HG03558 (cell line): ENCODE results near the gene RASEF.

ENCODE experiments used
- ATAC-seq: cut with Tn5 transposase; IDR thresholded peaks from one replicate; pipeline ENCODE4 v1.9.1; 2021; ENCODE audit warnings: moderate number of reproducible peaks; ENCODE audit not compliant: unreplicated experiment; ENCODE audit errors: extremely low read depth

RASEF gene

DNA sequence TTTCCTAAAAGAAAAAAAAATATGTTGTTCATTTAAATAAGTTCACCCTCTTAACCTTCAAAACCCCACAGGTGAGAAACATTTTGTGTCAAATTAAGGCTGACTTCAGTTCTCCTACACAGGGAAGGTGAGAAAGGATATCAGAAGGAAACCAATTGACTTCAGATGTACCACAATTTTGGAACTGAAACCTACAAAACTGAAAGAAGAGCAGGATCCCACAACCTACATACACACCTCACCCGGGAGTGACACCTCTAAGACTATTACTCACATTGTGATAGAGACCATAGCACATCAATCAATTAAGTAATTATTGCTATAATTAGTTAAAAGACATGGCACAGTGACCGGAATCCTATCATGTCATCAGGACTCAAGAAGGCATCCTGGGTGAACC lies 47.0 kb downstream of the RASEF start:
- ATAC-seq = no peak

- no peak for ATAC-seq
Measured at GRCh38 chr9:83013867-83014605, 48.9 kb downstream of the RASEF start.

GRCh38 chr9:83012922-83013838 lies 49.8 kb downstream of the RASEF start:
- ATAC-seq = no peak

DNA sequence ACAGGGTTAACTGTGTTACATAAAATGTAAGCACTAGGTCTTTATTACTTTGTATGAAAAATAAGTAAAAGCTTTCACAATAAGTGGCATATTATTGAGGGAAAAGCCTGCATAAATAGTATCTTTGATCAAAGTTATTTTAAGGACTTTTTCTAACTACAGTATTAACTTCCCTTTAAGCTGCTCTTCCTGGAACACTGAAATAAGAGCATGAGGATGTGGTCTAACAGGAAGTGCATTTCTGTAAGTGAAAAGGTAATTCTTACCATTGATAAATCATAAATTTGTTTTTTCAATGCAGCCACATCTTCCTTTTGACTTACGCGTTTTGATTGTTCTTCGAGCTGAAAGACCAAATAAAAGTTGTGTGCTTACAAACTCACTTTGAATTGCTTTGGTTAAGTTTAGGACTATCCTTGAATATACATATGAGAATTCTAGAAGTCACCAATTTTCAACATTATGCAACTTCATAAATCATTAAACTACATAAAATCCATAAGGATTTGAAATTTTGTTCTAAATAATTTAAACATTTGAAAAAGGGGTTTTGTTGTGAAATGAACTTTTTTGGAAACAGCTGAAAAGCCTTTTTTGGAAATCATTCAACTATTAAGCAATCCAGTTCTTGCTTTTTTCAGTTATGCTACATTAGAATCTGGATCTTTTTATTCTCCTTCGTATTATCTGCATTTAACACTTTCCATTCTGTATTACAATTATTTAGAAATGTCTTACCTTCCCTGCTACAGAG lies 50.6 kb downstream of the RASEF start:
- no peak for ATAC-seq

DNA sequence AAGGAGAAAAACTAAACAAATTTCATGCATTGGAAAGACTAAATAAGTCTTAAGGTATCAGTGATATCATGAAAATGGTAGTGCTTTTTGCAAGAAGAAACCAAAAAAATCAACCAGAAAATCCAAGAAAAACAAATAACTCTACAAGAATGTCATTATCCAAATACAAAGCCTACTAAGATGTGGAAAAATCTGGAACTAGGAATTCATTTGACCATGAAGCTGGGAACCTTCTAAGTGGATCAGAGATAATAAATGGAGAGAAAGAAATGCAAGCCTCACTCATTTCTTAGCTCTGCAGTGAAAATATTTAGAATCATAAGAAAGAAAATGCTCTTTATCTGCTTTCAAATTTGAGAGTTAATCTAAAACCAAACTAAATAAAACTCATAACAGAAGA lies 51.3 kb downstream of the RASEF start:
- no peak for ATAC-seq

DNA sequence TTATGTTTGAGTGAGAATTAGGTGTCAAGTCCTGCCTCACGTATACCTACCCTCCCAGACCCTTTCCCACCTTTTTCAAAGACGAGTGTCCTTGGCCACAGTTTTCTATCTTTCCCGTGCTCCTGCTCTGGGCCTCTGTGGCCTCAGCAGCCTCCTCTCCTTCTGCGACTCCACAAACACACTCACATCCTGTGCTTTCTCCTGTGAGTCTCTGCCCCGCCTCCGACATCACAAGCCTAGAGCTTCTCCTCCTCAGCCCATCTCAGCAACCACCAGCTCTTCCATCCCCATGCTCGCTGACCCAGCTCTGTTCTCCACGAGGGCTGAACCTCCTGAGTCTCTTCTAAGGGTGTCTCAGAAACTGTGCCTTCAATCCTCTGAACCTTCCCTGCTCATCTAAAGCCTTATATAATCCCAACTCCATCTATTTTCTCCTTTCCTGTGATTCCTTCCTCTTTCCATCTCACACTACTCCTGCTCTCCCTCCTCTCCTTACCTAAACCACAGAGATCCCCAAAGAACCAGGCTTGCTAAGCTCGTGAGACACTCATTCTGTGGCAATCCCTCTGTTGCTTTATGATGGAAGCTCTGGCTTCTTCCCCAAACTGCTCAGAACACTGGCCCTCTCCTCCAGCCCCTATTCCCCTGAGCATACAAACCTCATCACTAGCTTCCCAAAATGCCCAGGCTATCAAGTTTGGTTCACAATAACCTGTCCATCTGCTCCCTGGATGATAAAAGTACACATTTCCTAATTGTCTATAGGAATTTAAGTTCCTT lies 55.2 kb downstream of the RASEF start:
- no peak for ATAC-seq

DNA sequence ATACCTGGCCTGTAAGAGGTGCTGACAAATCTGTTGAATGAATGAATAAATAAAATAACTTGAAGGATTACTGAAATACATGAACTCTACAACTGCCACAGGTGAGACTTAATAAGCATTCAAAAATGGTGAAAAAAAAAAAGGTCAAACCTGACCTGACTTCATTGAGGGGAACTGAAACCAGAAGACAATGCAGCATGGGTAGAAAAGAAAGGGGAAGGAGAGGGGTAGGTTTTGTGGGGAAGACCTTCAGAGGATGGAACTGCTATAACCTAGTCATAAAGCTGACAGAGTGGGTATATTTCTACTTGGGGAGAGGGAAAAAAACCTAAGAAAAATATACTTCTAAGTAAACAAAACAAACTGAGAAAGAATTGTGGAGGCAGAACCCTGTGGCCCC lies 56.6 kb downstream of the RASEF start:
- ATAC-seq = no peak

DNA sequence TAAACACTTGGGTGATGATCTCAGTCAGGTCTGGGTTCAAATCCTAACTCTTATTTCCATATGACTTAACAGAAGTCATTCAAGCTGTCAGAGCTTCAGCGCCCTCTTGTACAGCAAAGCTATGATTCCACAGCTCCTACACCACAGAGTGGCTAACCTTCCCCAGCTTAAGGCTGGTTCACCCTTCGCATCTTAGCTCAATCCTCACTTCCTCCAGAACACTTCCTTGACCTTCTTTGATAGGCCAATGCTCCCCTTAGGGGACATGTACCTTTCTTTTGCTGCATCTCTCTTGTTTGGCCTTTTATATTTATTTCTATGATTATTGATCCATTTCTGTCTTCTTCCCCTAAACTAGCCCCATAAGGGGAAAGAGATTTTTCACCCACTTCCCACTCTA lies 57.0 kb downstream of the RASEF start:
- no peak for ATAC-seq

GRCh38 chr9:83005361-83005760 lies 57.6 kb downstream of the RASEF start:
- no peak for ATAC-seq

- ATAC-seq = no peak
Measured at GRCh38 chr9:83002329-83002728, 60.6 kb downstream of the RASEF start.

DNA sequence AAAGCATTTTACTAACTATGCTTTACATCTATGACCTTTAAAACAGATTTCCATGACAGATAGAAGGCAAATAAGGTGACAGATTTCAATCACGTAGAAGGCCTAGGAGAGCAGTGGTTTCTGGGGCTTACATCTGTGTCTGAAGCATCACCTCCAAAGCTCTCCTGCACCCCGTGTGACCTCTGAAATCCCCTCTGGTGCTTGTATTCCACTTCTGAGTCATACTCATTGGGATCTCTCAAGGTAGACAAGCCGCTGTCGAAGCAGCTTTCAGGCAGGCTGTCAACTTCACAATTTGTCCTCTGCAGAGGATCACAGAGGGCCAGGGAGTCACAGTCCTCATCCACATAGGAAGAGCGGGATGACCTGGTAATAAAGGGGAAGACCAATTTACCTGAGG lies 62.2 kb downstream of the RASEF start:
- no peak for ATAC-seq

DNA sequence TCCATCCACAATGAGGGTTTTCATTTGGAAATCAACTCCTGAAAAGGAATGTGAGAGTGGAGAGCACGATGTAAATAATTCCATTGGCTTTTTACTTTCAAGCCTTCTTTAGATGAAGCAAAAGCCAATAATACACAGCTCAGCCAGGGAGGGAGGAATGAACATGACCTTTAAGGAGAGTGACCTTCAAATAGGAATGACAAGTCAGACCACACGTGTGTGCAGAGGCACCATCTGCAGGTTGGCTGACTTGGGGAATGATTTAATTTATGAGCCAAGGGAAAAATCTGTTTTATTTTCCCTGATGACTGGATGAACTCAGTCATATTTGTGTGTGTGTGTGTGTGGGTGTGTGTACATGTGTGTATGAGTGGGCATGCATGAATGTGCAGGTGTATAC lies 64.5 kb downstream of the RASEF start:
- ATAC-seq = no peak

- ATAC-seq = no peak
Measured at GRCh38 chr9:82997476-82998140, 65.3 kb downstream of the RASEF start.

- ATAC-seq = no peak
Measured at GRCh38 chr9:82996941-82997340, 66.0 kb downstream of the RASEF start.

DNA sequence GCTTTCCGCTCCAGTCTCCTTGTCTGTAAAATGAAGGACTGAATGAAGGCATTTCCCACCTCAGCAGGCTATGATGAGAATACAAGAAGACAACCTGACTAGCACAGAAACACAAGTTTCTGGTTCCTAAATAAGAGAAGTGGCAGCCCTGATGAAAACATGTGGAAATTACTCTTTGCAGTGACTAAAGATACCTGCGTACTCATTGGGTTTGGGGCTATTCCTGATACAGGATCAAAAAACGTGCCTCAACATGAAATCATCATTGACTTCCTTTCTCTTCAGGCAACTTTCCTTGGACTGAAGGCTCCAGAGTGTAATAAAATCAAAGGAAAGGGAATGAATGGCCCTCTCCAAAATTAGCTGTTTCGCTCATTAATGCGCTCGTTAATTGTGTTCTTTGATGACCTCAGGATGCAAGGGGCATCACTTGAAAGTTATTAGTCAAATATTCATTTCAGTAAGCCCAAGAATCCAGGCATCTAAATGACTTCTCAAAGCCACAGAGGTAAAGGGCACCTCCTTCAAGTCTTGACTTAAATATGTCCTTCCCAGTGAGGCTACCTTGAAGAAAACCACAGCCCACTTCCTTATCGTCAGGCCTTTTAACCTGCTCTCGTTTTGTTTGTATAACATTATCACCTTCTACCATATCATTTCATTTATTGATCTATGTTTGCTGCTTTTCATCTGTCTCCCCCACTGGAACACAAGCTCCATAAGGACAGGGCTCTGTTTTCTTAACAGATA lies 68.9 kb downstream of the RASEF start:
- no peak for ATAC-seq

DNA sequence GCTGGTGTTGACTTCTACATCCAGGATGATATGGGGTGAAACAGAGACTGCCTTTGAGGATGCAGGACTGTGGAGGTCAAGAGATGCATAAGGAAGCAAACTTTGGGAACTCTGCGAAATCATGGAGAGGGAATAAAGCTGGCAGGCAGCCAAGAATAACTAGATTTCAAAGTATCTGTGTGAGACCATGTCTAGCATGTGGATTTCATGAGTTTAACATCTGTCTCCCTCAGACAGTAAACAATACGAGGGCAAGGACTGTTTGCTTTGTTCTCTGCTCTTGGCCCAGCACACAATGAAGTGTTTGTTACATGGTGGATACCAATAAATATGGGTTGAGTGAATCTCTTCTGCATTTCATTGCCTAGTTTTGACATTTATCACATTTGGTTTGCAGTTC lies 71.3 kb downstream of the RASEF start:
- ATAC-seq = no peak

DNA sequence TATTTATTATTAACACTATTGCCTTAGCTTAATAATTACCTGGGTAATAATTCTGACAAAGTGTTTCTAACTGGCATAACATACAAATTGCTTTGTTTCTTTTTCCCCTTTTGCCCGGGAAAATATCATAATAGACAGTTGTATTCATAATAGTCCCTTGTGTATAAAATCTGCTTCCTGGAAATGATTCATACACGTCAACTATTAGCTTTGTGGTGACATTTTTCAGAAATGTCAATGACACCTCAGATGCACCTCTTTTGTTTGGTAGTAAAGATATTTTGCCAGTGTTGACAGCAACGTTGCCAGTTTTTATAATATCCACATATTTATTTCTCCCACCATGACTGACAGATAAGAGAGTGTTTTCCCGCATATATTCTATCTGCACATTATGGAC lies 73.0 kb downstream of the RASEF start:
- ATAC-seq = no peak

DNA sequence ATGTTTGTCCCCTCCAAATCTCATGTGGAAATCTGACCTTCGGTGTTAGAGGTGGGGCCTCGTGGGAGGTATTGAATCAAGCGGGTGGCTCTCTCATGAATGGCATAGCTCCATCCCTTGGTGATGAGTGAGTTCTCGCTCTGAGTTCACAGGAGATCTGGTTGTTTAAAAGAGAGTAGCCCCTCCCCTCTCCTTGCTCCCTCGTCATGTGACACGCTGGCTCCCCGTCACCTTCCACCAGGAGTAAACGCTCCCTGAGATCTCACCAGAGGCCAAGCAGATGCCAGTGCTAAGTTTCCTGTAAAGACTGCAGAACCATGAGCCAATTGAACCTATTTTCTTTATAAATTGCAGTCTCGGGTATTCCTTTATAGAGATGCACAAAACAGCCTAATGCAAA lies 74.5 kb downstream of the RASEF start:
- no peak for ATAC-seq
